Measurements from ENCODE around the gene EPN2. TPM values are rescaled to one million over a fixed set of nuclear protein-coding genes. Genes with fewer than 3 reads are reported as not detected.

Gene EPN2
- total and polyA plus RNA-seq, 2 experiments from 2014 or later = 19.0 to 35.9 TPM

DNA sequence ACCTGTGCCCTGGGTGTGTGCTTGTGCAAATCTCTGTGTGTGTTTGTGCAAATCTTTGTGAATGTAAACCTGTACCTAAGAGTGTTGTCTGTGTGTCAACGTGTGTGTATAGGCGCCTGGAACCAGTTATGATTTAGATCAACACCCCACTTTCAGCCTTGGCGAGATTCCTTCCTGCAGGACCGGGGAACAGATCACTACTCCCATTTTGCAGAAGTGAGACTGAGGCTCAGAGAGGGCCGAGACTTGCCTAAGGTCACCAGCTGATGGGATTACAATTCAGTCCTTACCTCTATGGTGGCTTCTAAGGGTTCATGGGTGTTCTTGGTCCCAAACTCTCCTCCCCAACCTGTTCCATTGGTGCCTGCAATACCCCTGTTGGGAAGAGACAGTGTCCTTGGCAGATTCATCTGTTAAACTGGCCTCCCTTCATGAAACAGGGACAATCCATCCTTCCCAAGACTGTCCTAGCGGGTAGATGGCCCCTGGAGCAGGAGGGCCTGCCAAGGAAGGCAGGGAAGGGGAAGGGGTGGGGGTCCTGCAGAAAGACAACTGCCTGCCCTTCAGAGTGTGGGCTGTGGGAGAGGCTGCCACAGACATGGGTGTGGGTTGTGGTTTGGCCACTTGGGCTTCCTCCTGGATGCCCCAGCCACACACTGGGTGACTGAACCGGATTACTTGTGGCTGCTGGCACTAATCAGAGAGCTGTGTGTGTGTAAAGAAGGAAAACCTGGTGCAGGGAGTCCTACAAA lies 134.3 kb downstream of the EPN2 start:
- H4K20me1 ChIP-seq (ENCODE audit: insufficient read depth, poor library complexity, severe bottlenecking) = no peaks in the 10 kb centered on the region
- no peaks in the 10 kb centered on the region for H3K9me2 ChIP-seq (replicated peaks; ENCODE audit: insufficient read depth)
- TF ChIP-seq EZH2 (IDR thresholded peaks at IDR 0.05; ENCODE audit: borderline replicate concordance) (no peak), EZH2phosphoT487 (IDR thresholded peaks at IDR 0.05; ENCODE audit: low read depth, severe bottlenecking, unreplicated experiment) (no peak)
- TF ChIP-seq, protein P1, sequence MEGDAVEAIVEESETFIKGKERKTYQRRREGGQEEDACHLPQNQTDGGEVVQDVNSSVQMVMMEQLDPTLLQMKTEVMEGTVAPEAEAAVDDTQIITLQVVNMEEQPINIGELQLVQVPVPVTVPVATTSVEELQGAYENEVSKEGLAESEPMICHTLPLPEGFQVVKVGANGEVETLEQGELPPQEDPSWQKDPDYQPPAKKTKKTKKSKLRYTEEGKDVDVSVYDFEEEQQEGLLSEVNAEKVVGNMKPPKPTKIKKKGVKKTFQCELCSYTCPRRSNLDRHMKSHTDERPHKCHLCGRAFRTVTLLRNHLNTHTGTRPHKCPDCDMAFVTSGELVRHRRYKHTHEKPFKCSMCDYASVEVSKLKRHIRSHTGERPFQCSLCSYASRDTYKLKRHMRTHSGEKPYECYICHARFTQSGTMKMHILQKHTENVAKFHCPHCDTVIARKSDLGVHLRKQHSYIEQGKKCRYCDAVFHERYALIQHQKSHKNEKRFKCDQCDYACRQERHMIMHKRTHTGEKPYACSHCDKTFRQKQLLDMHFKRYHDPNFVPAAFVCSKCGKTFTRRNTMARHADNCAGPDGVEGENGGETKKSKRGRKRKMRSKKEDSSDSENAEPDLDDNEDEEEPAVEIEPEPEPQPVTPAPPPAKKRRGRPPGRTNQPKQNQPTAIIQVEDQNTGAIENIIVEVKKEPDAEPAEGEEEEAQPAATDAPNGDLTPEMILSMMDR (IDR thresholded peaks at IDR 0.05; ENCODE audit: poor library complexity) = no peak
- no peak for DNase-seq (ENCODE audit: low spot score)
- H3K27me3 ChIP-seq = no peaks in the 10 kb centered on the region
- no peak overlapping the region for H3K27ac ChIP-seq
- H3K36me3 ChIP-seq (replicated peaks; ENCODE audit: insufficient read depth, low read depth) = no peaks in the 10 kb centered on the region
- H3K4me2 ChIP-seq = no peak overlapping the region
- H3K79me2 ChIP-seq = no peaks in the 10 kb centered on the region
- no peak overlapping the region for H3K4me3 ChIP-seq
- H3K4me1 ChIP-seq (ENCODE audit: insufficient read depth) = no peaks in the 10 kb centered on the region
- no peak overlapping the region for H2AFZ ChIP-seq
- H3K9me3 ChIP-seq (ENCODE audit: low read depth) = no peaks in the 10 kb centered on the region
- WGBS (ENCODE audit: low lambda C conversion rate, missing lambda C conversion rate) = 91% methylated on average over 7 of the region's 7 CpGs

GRCh38 chr17:19372011-19372370 lies 134.8 kb downstream of the EPN2 start:
- DNase-seq (ENCODE audit: low spot score) = no peak
- Histone ChIP-seq H3K9me2 (replicated peaks; ENCODE audit: insufficient read depth) (no peaks in the 10 kb centered on the region), H3K4me3 (no peak overlapping the region), H3K4me1 (ENCODE audit: insufficient read depth) (no peaks in the 10 kb centered on the region), H2AFZ (no peak overlapping the region), H4K20me1 (ENCODE audit: insufficient read depth, poor library complexity, severe bottlenecking) (no peaks in the 10 kb centered on the region), H3K79me2 (no peaks in the 10 kb centered on the region), H3K27me3 (no peaks in the 10 kb centered on the region), H3K4me2 (no peak overlapping the region), H3K36me3 (replicated peaks; ENCODE audit: insufficient read depth, low read depth) (no peaks in the 10 kb centered on the region), H3K27ac (no peak overlapping the region), H3K9me3 (ENCODE audit: low read depth) (no peaks in the 10 kb centered on the region)
- WGBS (ENCODE audit: low lambda C conversion rate, missing lambda C conversion rate) = 87% methylated on average over 9 of the region's 9 CpGs
- TF ChIP-seq, protein P1 (IDR thresholded peaks at IDR 0.05; ENCODE audit: poor library complexity) = no peak
- TF ChIP-seq EZH2phosphoT487 (IDR thresholded peaks at IDR 0.05; ENCODE audit: low read depth, severe bottlenecking, unreplicated experiment) (no peak), EZH2 (IDR thresholded peaks at IDR 0.05; ENCODE audit: borderline replicate concordance) (no peak)

GRCh38 chr17:19372439-19372838 lies 135.3 kb downstream of the EPN2 start:
- H3K9me2 ChIP-seq (replicated peaks; ENCODE audit: insufficient read depth) = no peaks in the 10 kb centered on the region
- no peak overlapping the region for H2AFZ ChIP-seq
- no peak overlapping the region for H3K4me3 ChIP-seq
- H3K36me3 ChIP-seq (replicated peaks; ENCODE audit: insufficient read depth, low read depth) = no peaks in the 10 kb centered on the region
- no peaks in the 10 kb centered on the region for H3K4me1 ChIP-seq (ENCODE audit: insufficient read depth)
- no peaks in the 10 kb centered on the region for H3K79me2 ChIP-seq
- 94% methylated on average over 12 of the region's 12 CpGs for WGBS (ENCODE audit: low lambda C conversion rate, missing lambda C conversion rate)
- H3K9me3 ChIP-seq (ENCODE audit: low read depth) = no peaks in the 10 kb centered on the region
- TF ChIP-seq, protein P1 (IDR thresholded peaks at IDR 0.05; ENCODE audit: poor library complexity) = no peak
- TF ChIP-seq EZH2phosphoT487 (IDR thresholded peaks at IDR 0.05; ENCODE audit: low read depth, severe bottlenecking, unreplicated experiment) (no peak), EZH2 (IDR thresholded peaks at IDR 0.05; ENCODE audit: borderline replicate concordance) (no peak)
- DNase-seq (ENCODE audit: low spot score) = no peak
- H3K27me3 ChIP-seq = no peaks in the 10 kb centered on the region
- H3K4me2 ChIP-seq = no peak overlapping the region
- no peaks in the 10 kb centered on the region for H4K20me1 ChIP-seq (ENCODE audit: insufficient read depth, poor library complexity, severe bottlenecking)
- H3K27ac ChIP-seq = no peak overlapping the region

Measured in hepatocyte (in vitro differentiated cells).